NCI-H1694 treated with DMSO at 0.1 percent for 48 hours (cell line): ENCODE results near the gene CCDC177.

Experiments
- DNase-seq: peaks from one replicate; lab custom pipeline; 2025; lab: John Stamatoyannopoulos, UW

Gene CCDC177

GRCh38 chr14:69529563-69529962 is 45.1 kb downstream of the CCDC177 start:
- no peak for DNase-seq

GRCh38 chr14:69528930-69529329 is 45.7 kb downstream of the CCDC177 start:
- no peak for DNase-seq

- no peak for DNase-seq
Measured at GRCh38 chr14:69528143-69528542, 46.5 kb downstream of the CCDC177 start.

- DNase-seq, result no peak
Measured at GRCh38 chr14:69527635-69528034, 47.0 kb downstream of the CCDC177 start.

GRCh38 chr14:69525896-69526295 is 48.8 kb downstream of the CCDC177 start:
- DNase-seq, result no peak

- DNase-seq, result no peak
Measured at GRCh38 chr14:69522026-69522425, 52.6 kb downstream of the CCDC177 start.
